HK-2 (cell line): ENCODE data around the gene ELMOD2.
A peak's percentile ranks its signal among the peaks of the same experiment; 100 is the strongest.
"Not testable (repeated sequence)": the region's sequence is repeated elsewhere in the genome, so short reads cannot be mapped to it uniquely, and the experiment has no call there.

Source experiments
- DNase-seq: peaks from one replicate; pipeline ENCODE4 v3.0.0-alpha.2; 2018; ENCODE audit not compliant: unreplicated experiment

The ELMOD2 gene, protein sequence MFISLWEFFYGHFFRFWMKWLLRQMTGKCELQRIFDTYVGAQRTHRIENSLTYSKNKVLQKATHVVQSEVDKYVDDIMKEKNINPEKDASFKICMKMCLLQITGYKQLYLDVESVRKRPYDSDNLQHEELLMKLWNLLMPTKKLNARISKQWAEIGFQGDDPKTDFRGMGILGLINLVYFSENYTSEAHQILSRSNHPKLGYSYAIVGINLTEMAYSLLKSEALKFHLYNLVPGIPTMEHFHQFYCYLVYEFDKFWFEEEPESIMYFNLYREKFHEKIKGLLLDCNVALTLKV

DNA sequence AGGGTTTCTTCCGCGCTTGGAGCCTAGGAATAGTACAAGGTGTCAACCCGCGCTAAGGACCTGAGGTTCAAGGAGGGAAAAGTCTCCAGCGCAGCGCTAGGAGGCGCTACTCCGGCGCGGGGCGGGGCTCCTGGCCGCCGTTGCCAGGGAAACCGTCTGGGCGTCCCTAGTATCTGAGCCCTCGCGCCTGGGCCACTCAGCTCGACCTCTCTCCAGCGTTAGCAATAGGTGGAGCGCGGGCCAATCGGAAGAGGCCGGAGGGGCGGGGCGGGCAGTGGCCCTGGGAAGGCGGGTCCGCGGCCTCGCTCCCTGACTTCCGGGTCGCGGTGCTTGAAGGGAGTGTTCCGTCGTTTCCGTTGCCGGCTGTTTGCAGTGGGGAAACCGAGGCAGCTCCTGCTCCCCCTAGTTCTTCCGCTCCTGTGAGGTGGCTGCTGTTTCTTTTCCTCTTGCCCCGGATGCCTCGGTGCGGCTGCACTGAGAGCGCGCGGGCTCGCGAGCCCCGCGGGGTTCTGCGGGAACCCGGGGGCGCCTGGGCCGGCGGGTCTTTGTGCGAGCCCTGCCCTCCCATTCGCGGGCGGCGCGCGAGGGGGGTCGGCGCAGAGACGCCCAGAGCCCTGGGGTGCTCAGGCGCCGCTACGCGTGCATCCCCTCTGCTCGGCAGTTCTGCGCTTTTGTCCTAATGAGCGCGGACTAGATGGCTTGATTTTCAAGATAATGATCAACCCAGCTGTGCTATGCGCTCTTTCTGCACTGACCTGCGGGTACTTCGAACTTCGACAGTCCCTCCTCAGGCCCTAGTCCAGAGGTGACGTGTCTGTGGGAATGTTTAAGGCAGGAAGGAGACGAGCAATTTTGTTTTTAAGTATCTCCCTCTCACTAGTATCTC is at the start of gene ELMOD2:
Gene ELMOD2 (plus strand): TSS at position 312 of the 886 bp plus-strand sequence. CDS start 1,261 bp downstream, outside the sequence.
- peak; percentile 97 for DNase-seq

DNA sequence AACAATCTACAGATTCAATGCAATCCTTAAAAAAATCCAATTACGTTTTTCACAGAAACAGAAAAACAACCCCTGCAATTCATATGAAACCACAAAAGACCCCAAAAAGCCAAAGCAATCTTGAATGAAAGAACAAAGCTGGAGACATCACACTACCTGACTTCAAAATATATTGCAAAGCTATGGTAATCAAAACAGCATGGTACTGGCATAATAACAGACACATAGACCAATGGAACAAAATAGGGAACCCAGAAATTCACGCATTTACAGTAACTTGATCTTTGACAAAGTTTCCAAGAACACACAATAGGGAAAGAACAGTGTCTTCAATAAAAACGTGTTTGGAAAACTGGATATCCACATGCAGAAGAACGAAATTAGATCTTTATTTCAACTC is 40.5 kb upstream of the ELMOD2 start:
- no peak for DNase-seq

DNA sequence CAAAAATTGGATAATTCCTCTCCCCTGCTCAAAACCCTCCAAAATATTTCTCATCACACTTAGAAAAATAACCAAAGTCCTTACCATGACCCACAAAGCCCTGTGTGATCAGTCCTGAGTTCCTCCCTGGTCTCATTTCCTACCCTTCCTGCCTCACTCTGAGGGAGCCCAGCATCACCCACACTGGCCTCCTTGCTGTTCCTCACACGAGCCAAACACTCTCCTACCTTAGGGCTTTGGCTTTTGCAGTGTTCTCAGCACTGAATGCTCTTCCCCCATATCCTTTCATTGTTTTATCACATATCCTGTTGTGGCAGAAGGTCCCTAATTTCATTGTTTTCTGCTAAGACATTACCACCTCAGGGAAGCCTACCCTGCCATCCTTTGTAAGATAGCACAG is 38.0 kb upstream of the ELMOD2 start:
- DNase-seq = no peak

DNA sequence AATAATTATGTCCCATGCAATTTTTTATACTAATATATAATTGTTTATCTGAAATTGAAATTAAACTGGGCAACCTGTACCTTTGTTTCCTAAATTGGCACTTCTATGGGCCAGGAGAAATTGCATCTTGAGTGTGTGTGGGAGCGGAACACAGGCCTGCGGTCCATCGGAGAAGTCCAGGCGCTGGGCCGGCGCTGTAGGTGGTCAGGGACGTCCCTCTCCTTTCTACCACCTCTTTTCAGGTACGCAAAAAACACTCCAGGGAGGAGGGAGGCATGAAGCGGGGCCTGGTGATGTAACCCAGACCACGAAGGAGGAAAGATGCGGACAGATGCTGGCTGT is 26.6 kb upstream of the ELMOD2 start:
- DNase-seq = no peak

DNA sequence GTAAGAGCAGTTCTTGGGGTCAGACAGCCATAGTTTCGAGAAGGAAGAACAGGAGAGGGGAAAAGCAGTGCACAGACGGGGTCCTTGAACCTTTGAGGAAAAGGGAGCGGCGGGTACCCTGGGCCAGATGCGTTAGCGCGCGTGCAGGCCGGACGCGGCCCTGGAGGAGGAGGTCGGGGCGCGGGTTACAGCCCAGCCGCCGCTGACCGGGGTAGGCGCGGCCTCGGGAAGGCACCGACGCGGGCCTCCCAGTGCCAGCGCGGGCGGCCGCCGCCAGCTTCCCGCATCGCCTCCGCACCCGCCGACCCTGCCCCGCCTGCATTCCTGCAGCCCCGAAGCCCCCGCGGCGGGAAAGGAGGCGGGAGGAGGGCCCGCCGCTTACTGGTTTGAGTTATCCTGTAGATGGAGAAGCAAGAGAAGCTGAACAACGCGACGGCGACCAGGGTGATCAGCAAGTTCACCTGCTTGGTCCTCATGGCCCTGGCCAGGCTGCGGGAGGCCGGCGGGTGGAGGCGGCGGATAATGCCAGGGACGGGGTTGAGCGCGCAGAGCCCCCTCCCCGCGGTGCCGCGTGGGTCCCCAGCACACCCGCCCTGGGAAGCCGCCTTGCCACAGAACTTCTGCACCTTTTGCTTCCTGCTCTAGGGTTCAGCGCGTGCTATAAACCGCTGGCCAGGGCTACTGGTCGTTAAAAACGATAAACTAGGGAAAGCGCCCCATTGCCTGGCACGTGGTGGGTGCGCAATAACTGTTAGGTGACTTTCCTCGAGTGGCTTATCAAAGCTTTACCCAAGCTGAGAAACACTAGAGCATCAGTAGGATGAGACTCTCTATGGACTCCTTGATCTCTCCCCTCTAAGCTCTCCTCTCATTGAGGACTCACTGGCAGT is 26.0 kb upstream of the ELMOD2 start, which contains the start of gene MGAT4D:
Gene MGAT4D (minus strand): TSS at position 547 of the 890 bp plus-strand sequence. CDS start 71 bp downstream, at position 476.
- no peak for DNase-seq

DNA sequence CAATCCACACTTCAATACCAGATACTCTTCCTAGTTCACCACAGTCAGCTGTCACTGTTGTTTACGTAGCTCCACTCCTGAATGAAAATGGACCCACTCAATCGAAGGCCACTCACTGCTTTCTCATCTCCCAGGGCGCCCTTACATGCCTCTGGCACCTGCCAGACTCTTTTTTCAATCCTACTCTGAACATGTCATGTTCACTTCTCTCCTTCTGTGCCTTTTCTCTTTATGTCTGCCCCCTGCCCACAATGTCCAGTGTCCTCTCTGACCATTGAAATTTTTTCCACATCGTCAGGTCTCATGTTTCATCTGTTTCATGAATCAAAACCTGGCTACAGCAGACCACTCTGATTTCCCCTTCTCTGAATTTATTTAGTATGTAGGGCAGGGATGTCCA is 24.6 kb upstream of the ELMOD2 start:
- no peak for DNase-seq

DNA sequence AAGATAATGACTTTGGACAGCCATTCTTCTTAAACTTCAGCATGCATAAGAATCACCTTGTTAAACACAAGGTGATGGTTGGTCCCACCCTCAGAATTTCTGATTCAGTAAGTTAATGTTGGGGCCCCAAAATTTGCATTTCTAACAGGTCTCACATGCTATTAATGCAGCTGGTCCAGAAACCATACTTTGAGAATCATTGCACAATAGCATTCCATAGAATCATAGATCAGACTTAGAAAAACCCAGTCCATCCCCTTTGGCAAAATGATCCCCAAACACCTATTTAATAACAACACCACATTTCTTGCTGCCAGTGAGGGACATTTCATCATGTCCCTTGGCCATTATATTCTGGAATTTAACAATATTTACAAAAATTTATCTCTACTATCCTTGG is 19.7 kb upstream of the ELMOD2 start:
- no peak for DNase-seq

DNA sequence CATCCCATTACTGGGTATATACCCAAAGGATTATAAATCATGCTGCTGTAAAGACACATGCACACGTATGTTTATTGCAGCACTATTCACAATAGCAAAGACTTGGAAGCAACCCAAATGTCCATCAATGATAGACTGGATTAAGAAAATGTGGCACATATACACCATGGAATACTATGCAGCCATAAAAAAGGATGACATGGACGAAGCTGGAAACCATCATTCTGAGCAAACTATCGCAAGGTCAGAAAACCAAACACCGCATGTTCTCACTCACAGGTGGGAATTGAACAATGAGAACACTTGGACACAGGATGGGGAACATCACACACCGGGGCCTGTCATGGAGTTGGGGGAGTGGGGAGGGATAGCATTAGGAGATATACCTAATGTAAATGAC is 10.2 kb upstream of the ELMOD2 start:
- not testable (repeated sequence) for DNase-seq

DNA sequence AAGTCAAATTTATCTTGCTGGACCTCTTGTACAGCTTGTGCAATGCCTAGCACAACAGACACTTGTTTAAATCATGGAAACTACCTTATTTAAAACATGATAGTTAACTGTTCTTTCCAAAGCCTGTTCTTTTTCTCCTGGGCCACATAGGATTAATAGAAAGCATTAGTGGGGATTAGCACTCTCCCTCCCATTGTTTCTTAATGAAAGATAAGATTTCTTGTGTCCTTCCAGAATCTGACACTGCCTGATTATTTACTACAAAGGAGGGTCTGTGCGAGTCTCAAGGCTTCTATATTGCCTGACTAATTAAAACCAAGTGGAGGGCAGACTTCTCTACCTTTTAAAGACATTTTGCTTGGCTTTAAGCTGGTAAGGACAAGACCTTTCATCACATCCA is 8.5 kb upstream of the ELMOD2 start:
- DNase-seq = no peak

DNA sequence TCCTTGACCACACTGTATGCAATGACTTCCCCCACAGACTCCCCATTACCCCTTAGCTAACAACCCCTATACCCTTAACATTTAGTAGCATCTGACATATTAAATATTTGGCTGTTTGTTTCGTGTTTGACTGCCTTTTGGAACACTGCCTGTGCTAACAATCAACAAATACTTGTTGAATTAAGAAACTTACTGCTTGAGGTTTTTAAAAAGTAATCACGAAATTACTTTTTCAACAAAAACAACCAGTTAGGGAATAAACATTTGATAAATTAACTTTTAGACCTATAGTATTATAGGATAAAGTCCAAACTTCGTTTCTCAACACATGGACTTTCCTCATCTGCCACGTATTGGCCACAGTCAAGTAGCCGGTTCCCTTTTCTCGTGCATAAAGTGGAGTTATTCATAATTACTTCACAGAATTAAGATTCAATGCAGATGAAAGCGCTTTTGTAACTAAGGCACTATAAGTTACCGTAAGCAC is 555 bp upstream of the ELMOD2 start:
- DNase-seq = no peak

DNA sequence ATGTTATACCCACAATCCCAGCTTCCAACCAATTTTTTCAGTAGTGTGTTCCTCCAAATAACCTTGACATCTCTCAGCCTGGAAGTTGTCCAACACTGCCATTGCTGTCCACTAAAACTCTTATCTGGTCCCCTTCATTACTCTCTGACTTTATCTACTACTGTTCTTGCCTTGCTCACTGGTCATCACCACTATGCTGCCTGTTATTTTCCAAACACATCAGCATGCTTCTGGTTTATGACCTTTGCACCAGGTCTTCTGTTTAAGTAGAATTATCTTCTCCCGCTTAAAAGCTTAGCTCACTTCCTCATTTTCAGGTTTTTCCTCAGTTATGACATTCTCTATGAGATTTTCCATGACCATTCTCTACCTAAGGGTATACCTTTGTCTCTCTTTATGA is 5.5 kb downstream of the ELMOD2 start:
- no peak for DNase-seq

DNA sequence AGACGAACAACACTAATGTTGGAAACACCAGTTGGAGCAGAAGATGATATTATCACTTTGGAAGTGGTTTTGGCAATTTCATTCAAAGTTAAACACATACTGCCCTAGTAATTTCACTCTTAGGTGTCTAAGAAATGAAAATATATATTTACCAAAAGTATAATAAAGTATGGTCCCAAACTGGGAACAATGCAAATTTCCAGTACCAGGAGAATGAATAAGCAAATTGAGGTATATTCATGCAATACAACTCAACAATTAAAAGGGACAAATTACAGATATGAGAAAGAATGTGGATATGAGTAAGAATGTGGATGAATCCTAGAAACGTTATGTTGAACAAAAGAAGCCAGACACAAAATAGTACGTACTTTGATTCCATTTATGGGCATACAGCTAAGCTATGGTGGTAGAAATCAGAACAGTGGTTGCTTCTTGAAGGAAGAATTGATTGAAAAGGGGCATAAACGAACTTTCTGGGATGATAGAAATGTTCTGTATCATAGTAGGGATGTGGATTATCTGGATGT is 10.0 kb downstream of the ELMOD2 start:
- no peak for DNase-seq

DNA sequence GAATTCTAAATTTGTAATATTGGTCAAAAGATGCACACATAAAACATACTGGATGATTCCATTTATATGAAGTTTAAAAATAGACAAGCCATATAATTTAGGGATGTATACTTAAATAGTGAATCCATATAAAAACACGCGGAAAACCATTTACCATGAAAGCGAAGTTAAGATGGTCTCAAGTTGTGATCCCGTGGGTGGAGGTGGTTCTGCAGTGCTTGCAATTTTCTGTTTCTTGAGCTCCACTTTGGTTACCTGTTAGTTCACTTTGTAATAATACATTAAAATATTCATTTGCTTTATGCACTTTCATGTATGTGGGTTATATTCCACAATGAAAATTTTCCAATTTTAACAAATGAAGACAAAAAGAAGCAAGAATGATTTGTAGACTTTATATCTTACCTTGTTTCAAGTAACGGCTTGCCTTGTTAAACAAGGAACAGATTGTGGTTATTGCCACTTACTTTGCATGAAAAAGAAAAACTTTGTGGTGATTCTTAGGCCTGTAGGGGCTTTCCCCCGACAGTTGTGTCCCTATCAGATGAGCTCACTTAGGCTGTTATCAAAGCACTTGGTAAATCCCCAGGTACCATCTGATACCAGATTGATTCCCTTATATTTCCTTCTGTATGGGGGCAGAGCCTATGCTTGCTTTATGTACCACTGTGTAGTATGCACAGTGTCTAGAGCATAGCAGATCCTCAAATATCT is 32.6 kb downstream of the ELMOD2 start:
- no peak for DNase-seq

DNA sequence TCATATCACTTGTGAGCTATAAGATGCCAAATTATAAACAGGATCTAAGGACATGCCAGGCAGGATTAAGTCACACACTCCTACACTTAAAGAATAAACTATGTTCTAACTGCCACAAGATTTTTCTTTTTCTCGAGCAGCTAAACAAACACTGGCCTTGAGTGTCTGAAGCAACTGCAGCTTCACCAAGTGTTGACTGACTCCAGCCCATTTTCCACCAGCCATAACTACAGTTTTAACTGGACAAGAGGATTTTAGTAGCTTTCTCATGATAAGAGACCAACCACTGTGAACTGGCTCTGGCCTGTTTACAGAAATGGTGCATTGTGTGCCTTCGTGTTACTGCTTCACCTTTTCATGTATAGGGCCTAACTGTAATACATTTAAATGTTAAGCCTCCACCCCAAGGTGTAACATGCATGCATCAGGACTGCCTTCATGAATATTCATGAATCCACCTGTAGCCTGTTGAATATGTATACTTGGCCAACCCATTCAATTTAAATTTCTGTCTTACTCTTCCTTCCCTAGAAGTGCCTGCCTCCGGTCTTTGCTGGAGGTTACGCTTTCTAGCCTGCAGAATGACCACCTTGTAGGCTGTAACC is 34.0 kb downstream of the ELMOD2 start:
- DNase-seq = no peak

DNA sequence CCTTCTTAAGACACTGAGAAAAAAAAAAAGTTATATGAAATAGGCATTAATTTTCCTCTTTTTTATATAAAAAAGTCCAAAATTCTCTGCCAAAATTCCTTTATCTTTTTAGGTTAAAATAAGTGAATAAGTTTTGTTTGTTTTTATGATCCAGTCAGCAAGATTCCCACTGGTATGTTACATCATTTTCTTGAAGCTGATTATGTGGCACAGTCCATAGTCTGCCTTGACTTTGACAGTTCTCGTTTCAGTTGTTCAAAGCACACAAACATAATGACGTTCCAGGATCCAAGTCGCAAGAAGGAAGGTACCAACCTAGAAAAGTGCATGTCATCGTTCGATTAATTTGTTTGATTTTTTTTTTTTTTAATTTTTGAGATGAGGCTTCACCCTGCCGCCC is 35.7 kb downstream of the ELMOD2 start:
- no peak for DNase-seq

DNA sequence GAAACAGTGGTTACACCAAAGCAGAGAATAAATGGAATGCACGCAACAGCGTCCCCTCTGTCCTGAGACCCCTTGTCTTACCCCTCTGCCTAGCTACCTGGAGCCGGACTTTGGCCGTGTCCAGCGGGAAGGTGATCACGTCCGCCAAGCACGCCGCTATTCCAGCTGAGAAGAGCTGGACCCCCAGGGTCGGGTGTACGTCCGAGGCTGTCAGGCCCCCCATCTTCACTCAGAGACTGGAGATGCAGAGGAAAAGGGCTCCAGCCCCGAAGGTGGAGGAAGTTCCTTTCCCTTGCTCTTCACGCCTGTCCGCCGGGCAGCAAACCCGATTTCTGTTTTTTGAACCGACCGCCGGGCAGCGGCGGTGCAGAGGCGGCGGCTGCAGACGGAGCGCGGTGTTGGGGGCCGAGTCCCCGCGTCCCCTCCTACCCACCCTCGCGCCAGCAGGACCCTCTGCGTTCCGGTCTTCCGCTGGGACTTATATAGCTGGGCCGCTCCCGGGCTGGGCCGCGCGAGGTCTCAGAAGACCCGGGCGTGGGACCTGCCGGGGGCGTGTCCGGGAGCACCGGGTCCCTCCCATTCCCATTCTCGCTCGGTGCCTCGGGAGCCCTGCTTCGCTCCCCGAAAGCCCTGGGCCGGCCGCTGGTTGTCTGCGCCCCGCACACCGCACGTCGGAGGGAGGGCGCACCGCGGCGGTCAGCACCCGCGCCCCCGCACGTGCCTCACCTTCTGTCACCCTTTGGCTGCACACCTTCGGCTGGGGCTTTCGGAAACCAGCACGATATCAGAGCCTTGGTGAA is 44.7 kb downstream of the ELMOD2 start, which contains the start of gene UCP1:
Gene UCP1 (minus strand): TSS at position 455 of the 800 bp plus-strand sequence. CDS start 232 bp downstream, at position 223.
- peak; percentile 8 for DNase-seq

DNA sequence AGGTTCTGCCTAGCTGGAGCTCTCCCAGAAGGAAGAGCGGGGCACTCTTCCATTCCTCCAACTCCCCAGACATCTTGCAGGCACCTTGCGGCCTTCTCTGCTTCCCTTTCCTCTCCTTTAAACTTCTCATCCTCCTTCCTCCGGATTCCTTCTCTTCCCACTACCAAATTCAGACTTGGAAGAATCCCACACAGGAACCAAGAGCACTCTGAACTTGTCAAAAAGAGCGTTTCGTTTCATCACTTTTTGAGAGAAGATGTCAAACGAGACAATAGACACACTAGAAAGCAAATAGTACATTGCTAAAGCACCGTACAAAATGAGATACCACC is 45.3 kb downstream of the ELMOD2 start:
- no peak for DNase-seq

DNA sequence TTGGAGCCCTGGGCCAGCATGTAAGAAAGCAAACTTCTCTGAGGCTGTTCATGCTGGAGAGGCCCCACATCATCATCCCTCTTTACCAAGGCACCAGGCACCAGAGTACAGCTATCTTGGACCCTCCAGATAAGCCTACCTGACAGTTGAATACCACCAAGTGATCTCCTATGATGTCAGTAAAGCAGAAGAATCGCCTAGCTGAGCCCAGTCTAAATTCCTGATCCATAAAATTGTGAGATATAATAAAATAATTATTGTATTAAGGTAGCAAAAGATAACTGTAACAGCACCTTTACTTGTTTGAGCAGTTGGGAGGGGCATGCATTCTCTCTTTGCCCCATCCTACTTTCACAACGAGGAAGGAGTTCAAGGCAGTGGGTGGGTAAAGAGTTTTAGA is 47.7 kb downstream of the ELMOD2 start:
- DNase-seq = no peak

DNA sequence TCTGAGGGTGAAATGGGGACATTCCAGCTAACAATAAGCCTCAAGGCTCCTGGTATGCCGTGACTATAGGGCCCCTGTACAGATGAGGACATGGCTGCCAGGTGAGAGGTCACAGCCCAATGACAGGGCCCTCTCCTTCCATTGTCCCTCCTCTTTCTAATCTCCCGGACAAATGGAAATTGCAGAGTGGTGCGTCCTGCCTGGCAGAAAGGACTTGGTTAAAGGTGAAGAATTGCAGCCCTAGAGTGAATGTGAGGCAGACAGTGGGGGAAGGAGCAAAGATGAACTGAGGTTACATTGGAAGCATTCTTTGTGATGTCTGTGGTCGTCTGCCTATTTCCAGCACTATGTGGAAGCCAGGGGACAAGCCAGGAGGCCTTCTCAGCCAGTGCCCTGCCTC is 51.5 kb downstream of the ELMOD2 start:
- DNase-seq = no peak

DNA sequence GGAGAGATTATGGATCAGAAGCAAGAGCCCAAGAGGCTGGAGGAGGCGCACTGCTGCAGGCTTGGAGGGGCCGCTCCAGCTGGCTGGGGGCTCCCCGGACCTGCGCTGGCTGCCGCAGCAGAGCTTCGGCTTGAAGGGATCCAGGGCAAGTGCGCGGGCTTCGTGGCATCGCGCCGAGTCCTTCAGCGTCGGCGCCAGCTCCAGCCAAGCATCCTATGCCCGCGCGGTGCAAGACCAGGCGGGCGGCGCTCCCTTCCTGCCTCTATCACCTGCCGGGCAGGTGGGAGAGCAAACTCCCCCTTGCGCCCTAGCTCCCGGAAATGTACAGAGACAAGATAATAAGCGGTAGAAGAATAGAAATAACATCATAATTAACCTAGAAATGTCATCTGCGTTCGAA is 55.3 kb downstream of the ELMOD2 start:
- no peak for DNase-seq
